Transverse colon (tissue), 4 donors: Measurements from ENCODE around the gene PHKG2. TPM values are rescaled to one million over a fixed set of nuclear protein-coding genes. Genes with fewer than 3 reads are reported as not detected.

ENCODE experiments used
- DNase-seq: peaks from one replicate; pipeline ENCODE4 v3.0.0-alpha.2; 2019
- H3K27ac ChIP-seq, 4 donors: fragments of 200-600 bp; sonication (generic); 2 replicates each; pipeline ENCODE4 v1.5.1; 2016 to 2018; ENCODE audit warnings: inconsistent platforms in 4 of 4
- H3K27me3 ChIP-seq: fragments of 200-600 bp; sonication (generic); 2 replicates; pipeline ENCODE4 v1.5.1; 2017; ENCODE audit warnings: inconsistent platforms
- H3K36me3 ChIP-seq, 4 donors: fragments of 200-600 bp; sonication (generic); 2 replicates each; pipeline ENCODE4 v1.5.1; 2017 to 2019; ENCODE audit warnings: inconsistent platforms in 4 of 4
- H3K4me1 ChIP-seq, 4 donors: fragments of 200-600 bp; sonication (generic); 2 replicates each; pipeline ENCODE4 v1.5.1; 2017 to 2020; ENCODE audit warnings: inconsistent platforms in 4 of 4
- H3K4me3 ChIP-seq, 4 donors: fragments of 200-600 bp; sonication (generic); 1 replicate in 1 of 4; 2 replicates in 3 of 4; pipeline versions ENCODE4 v1.5.1 to v1.6.1; 2017 to 2019; ENCODE audit warnings: inconsistent platforms in 4 of 4
- H3K9me3 ChIP-seq, 2 donors: fragments of 200-600 bp; sonication (generic); 2 replicates each; pipeline ENCODE4 v1.5.1; 2017 to 2019; ENCODE audit warnings: inconsistent platforms in 2 of 2
- CTCF ChIP-seq, 5 experiments: fragments of 200-600 bp in 3 of 5; fragments of 450-650 bp in 2 of 5; sonication (generic) in 3 of 5; IDR thresholded peaks; 1 replicate in 2 of 5; 2 replicates in 3 of 5; pipeline ENCODE4 v1.5.1; 2016 to 2017; ENCODE audit warnings: antibody characterized with exemption in 5 of 5, inconsistent platforms in 3 of 5, mild to moderate bottlenecking in 2 of 5, moderate library complexity in 1 of 5
- EP300 ChIP-seq: sonication (generic); formaldehyde crosslinking; IDR thresholded peaks from one replicate; pipeline ENCODE4 v1.6.1; 2017; ENCODE audit warnings: antibody characterized with exemption, low read depth
- POLR2A ChIP-seq: fragments of 450-650 bp; IDR thresholded peaks from one replicate; pipeline ENCODE4 v1.6.1; 2016; ENCODE audit warnings: antibody characterized with exemption, mild to moderate bottlenecking, moderate library complexity
- POLR2AphosphoS5 ChIP-seq, 3 donors: sonication (generic); formaldehyde crosslinking; IDR thresholded peaks; one replicate each; pipeline ENCODE4 v1.6.1; 2016; ENCODE audit warnings: antibody characterized with exemption in 3 of 3
- WGBS, 2 donors: methylation state at CpG; one replicate each; pipeline ENCODE4 v1.1.5; 2018; ENCODE audit warnings: low coverage in 1 of 2; 5-methylcytosine and 5-hydroxymethylcytosine counted together
- in situ Hi-C, 4 donors: fragments of 200-750 bp; cut with MboI; loops; one replicate each; pipeline versions ENCODE4 v1.15.0 to v1.15.1; 2017; ENCODE audit warnings: low sequenced_read_pairs in 3 of 4, low pct_ligation_motif_present in 1 of 4, low pct_unique_long_range_greater_than_20kb in 1 of 4
- intact Hi-C: fragments of 100-400 bp; cut with DNase I; formaldehyde crosslinking; loops from one replicate; pipeline ENCODE4 v1.15.1; 2023; ENCODE audit warnings: low total_unique reads
- total RNA-seq, 4 donors: library from RNA; depleted of rRNA; stranded (reverse); fragments of >200 nt; gene quantifications; one replicate each; pipeline ENCODE4 v1.1.0, GENCODE V29; 2016

The PHKG2 gene
- total RNA-seq, 4 donors from 2014 or later: 41.1 to 152 (median 66.4) TPM

DNA sequence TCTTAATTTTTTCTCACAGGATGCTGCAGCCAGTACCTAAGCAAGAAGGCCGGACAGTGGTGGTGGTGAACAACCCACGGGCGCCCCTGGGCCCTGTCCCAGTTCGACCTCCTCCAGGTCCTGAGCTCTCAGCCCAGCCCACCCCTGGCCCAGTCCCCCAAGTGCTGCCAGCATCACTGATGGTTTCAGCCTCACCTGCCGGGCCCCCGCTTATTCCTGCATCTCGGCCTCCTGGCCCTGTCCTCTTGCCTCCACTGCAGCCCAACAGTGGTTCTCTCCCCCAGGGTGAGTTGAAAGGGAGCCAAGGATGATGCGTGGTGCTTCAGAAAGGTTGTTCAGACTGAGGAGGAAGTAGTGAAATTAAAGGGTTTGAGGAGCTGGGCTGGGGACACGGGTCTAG, 27.5 kb upstream of the PHKG2 start:
- in situ Hi-C loops (no loop called here), intact Hi-C loops (no loop called here)
- no peak for TF ChIP-seq POLR2AphosphoS5 (IDR thresholded peaks at IDR 0.05)
- TF ChIP-seq POLR2A: no peak
- TF ChIP-seq EP300: no peak
- TF ChIP-seq CTCF (IDR thresholded peaks at IDR 0.05): no peak
- Histone ChIP-seq H3K9me3 (no peaks in the 10 kb centered on the region), H3K4me3 (no peak overlapping the region), H3K4me1 (peaks cover 2 to 17% (median 13%) of the 10 kb centered on the region in 4 donors), H3K27me3 (no peaks in the 10 kb centered on the region), H3K36me3 (peaks cover 0 to 85% (median 48%) of the 10 kb centered on the region in 4 donors), H3K27ac (peak overlapping the region in 1 of 4 donors; percentile 1)
- WGBS, 2 donors: 84 to 100% methylated on average over 3 to 9 of the region's 9 CpGs
- DNase-seq: no peak

GRCh38 chr16:30721167-30721566, 27.1 kb upstream of the PHKG2 start:
- Histone ChIP-seq H3K4me1 (peaks cover 4 to 22% (median 18%) of the 10 kb centered on the region in 4 donors), H3K4me3 (no peak overlapping the region), H3K36me3 (peaks cover 0 to 81% (median 46%) of the 10 kb centered on the region in 4 donors), H3K27ac (peak overlapping the region in 2 of 4 donors; percentile 1 to 46), H3K27me3 (no peaks in the 10 kb centered on the region), H3K9me3 (no peaks in the 10 kb centered on the region)
- in situ Hi-C loops (no loop called here), intact Hi-C loops (no loop called here)
- 94% methylated on average over 8 of the region's 8 CpGs; no CpG with 5 or more reads in 1 of the 2 donors for WGBS, 2 donors
- DNase-seq: no peak
- TF ChIP-seq EP300 (no peak), POLR2A (no peak), CTCF (IDR thresholded peaks at IDR 0.05) (no peak), POLR2AphosphoS5 (IDR thresholded peaks at IDR 0.05) (no peak)

GRCh38 chr16:30721606-30722005, 26.6 kb upstream of the PHKG2 start:
- DNase-seq: no peak
- TF ChIP-seq POLR2AphosphoS5 (IDR thresholded peaks at IDR 0.05): peak in 1 of 3 donors; percentile 17
- TF ChIP-seq CTCF (IDR thresholded peaks at IDR 0.05): no peak
- TF ChIP-seq POLR2A: no peak
- TF ChIP-seq EP300: no peak
- peaks cover 4 to 26% (median 20%) of the 10 kb centered on the region in 4 donors for H3K4me1 ChIP-seq
- no peak overlapping the region for H3K4me3 ChIP-seq
- intact Hi-C loops (no loop called here), in situ Hi-C loops (no loop called here)
- 80% methylated on average over 1 of the region's 1 CpG for WGBS, 2 donors
- no peaks in the 10 kb centered on the region for H3K27me3 ChIP-seq
- H3K9me3 ChIP-seq: no peaks in the 10 kb centered on the region
- H3K27ac ChIP-seq: peak overlapping the region in 2 of 4 donors; percentile 1 to 46
- peaks cover 0 to 80% (median 44%) of the 10 kb centered on the region in 4 donors for H3K36me3 ChIP-seq

DNA sequence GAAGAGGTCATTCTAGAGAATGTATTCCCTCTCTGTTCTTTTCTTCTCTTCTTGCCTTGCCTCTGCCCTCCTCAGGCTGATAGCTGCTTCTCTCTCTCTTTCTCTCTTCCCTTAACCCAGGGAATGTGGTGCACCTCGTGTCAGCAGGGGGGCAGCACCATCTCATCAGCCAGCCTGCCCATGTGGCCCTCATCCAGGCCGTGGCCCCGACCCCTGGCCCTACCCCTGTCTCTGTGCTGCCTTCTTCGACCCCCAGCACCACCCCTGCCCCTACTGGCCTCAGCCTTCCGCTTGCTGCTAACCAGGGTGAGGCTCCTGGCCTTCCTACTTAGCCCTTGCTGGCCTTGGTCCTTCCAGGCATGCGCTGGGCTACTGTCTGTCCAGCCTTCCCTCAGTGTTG, 25.8 kb upstream of the PHKG2 start:
- peak overlapping the region in 2 of 4 donors; percentile 7 to 46 for H3K27ac ChIP-seq
- no peak for DNase-seq
- peaks cover 4 to 28% (median 21%) of the 10 kb centered on the region in 4 donors for H3K4me1 ChIP-seq
- H3K9me3 ChIP-seq: no peaks in the 10 kb centered on the region
- 67 to 70% methylated on average over 3 to 6 of the region's 6 CpGs for WGBS, 2 donors
- TF ChIP-seq EP300 (no peak), POLR2AphosphoS5 (IDR thresholded peaks at IDR 0.05) (no peak), CTCF (IDR thresholded peaks at IDR 0.05) (peak in 1 of 5 experiments; percentile 21), POLR2A (no peak)
- intact Hi-C loops: no loop called here
- peaks cover 0 to 73% (median 41%) of the 10 kb centered on the region in 4 donors for H3K36me3 ChIP-seq
- in situ Hi-C loops: no loop called here
- no peak overlapping the region for H3K4me3 ChIP-seq
- H3K27me3 ChIP-seq: no peaks in the 10 kb centered on the region
